ENCODE data around the gene SYCP2.
A peak's percentile ranks its signal among the peaks of the same experiment; 100 is the strongest.

Gene SYCP2

GRCh38 chr20:59850018-59850641, 83.3 kb downstream of the SYCP2 start:
- DNase-seq = no peak
- no peaks in the 10 kb centered on the region for H3K9me3 ChIP-seq
- no peaks in the 10 kb centered on the region for H3K36me3 ChIP-seq

GRCh38 chr20:59848182-59848581, 85.3 kb downstream of the SYCP2 start:
- no peaks in the 10 kb centered on the region for H3K36me3 ChIP-seq
- no peak overlapping the region for H3K4me3 ChIP-seq (ENCODE audit: low read depth, low read length)
- no peaks in the 10 kb centered on the region for H3K9me3 ChIP-seq
- H3K4me1 ChIP-seq = no peaks in the 10 kb centered on the region
- TF ChIP-seq CTCF (IDR thresholded peaks at IDR 0.05; ENCODE audit: low read depth, low read length) = no peak
- no peak for DNase-seq
- no peaks in the 10 kb centered on the region; the same call in 1 of the 2 replicates for H3K27me3 ChIP-seq

More at GRCh38 chr20:59850018-59850641, 83.3 kb downstream of the SYCP2 start:
- TF ChIP-seq CTCF (IDR thresholded peaks at IDR 0.05; ENCODE audit: low read depth, low read length) = peak; percentile 58
- Histone ChIP-seq H3K4me1 (no peaks in the 10 kb centered on the region), H3K27me3 (no peaks in the 10 kb centered on the region; the same call in 1 of the 2 replicates), H3K4me3 (ENCODE audit: low read depth, low read length) (no peak overlapping the region)

GRCh38 chr20:59845472-59845871, 88.0 kb downstream of the SYCP2 start:
- Histone ChIP-seq H3K36me3 (no peaks in the 10 kb centered on the region), H3K4me3 (ENCODE audit: low read depth, low read length) (no peak overlapping the region), H3K9me3 (no peaks in the 10 kb centered on the region), H3K27me3 (peaks cover 2% of the 10 kb centered on the region; the same call in 1 of the 2 replicates), H3K4me1 (no peaks in the 10 kb centered on the region)
- TF ChIP-seq CTCF (IDR thresholded peaks at IDR 0.05; ENCODE audit: low read depth, low read length) = no peak
- DNase-seq = no peak

- H3K36me3 ChIP-seq = no peaks in the 10 kb centered on the region
- H3K9me3 ChIP-seq = no peaks in the 10 kb centered on the region
- peaks cover 13% of the 10 kb centered on the region for H3K27me3 ChIP-seq
- DNase-seq = no peak
- no peaks in the 10 kb centered on the region for H3K4me1 ChIP-seq
- TF ChIP-seq CTCF (IDR thresholded peaks at IDR 0.05; ENCODE audit: low read depth, low read length) = no peak
- H3K4me3 ChIP-seq (ENCODE audit: low read depth, low read length) = no peak overlapping the region
These were observed 94.0 kb downstream of the SYCP2 start for GRCh38 chr20:59839400-59839799.

- Histone ChIP-seq H3K27me3 (peaks cover 13% of the 10 kb centered on the region), H3K4me1 (no peaks in the 10 kb centered on the region), H3K36me3 (no peaks in the 10 kb centered on the region), H3K4me3 (ENCODE audit: low read depth, low read length) (no peak overlapping the region), H3K9me3 (no peaks in the 10 kb centered on the region)
- no peak for DNase-seq
- no peak for TF ChIP-seq CTCF (IDR thresholded peaks at IDR 0.05; ENCODE audit: low read depth, low read length)
These were observed 95.6 kb downstream of the SYCP2 start for GRCh38 chr20:59837623-59838394.

GRCh38 chr20:59836767-59837166, 96.7 kb downstream of the SYCP2 start:
- no peaks in the 10 kb centered on the region for H3K4me1 ChIP-seq
- peaks cover 13% of the 10 kb centered on the region for H3K27me3 ChIP-seq
- no peaks in the 10 kb centered on the region for H3K9me3 ChIP-seq
- TF ChIP-seq CTCF (IDR thresholded peaks at IDR 0.05; ENCODE audit: low read depth, low read length) = no peak
- no peak for DNase-seq
- no peaks in the 10 kb centered on the region for H3K36me3 ChIP-seq
- no peak overlapping the region for H3K4me3 ChIP-seq (ENCODE audit: low read depth, low read length)

Data from BE2C (cell line).